Hepatic stellate cell (primary cell): ENCODE data around the gene CPNE8.

Experiments used
- DNase-seq: peaks from one replicate; pipeline ENCODE4 v3.0.0; 2011; ENCODE audit warnings: low spot score

The CPNE8 gene

GRCh38 chr12:38895446-38895845 lies 9.9 kb downstream of the CPNE8 start:
- no peak for DNase-seq

GRCh38 chr12:38892976-38893375 lies 12.4 kb downstream of the CPNE8 start:
- DNase-seq, result no peak

GRCh38 chr12:38892087-38892786 lies 13.2 kb downstream of the CPNE8 start:
- no peak for DNase-seq

- no peak for DNase-seq
These were observed 15.1 kb downstream of the CPNE8 start for GRCh38 chr12:38890102-38890855.

GRCh38 chr12:38889297-38889815 lies 16.0 kb downstream of the CPNE8 start:
- no peak for DNase-seq

GRCh38 chr12:38887770-38888169 lies 17.6 kb downstream of the CPNE8 start:
- no peak for DNase-seq

GRCh38 chr12:38886931-38887330 lies 18.5 kb downstream of the CPNE8 start:
- no peak for DNase-seq

- no peak for DNase-seq
These were observed 19.3 kb downstream of the CPNE8 start for GRCh38 chr12:38886064-38886463.

GRCh38 chr12:38884666-38885065 lies 20.7 kb downstream of the CPNE8 start:
- DNase-seq, result no peak

- no peak for DNase-seq
These were observed 21.7 kb downstream of the CPNE8 start for GRCh38 chr12:38883629-38884134.

- no peak for DNase-seq
These were observed 25.1 kb downstream of the CPNE8 start for GRCh38 chr12:38880288-38880687.

GRCh38 chr12:38878986-38879385 lies 26.4 kb downstream of the CPNE8 start:
- no peak for DNase-seq

GRCh38 chr12:38878333-38878705 lies 27.1 kb downstream of the CPNE8 start:
- no peak for DNase-seq

GRCh38 chr12:38875586-38876228 lies 29.7 kb downstream of the CPNE8 start:
- DNase-seq, result no peak

- no peak for DNase-seq
These were observed 32.8 kb downstream of the CPNE8 start for GRCh38 chr12:38872561-38872960.

GRCh38 chr12:38872156-38872555 lies 33.2 kb downstream of the CPNE8 start:
- no peak for DNase-seq

- no peak for DNase-seq
These were observed 36.4 kb downstream of the CPNE8 start for GRCh38 chr12:38869036-38869435.

- peak; percentile 2 for DNase-seq
These were observed 54.9 kb downstream of the CPNE8 start for GRCh38 chr12:38850461-38850860.

- DNase-seq, result no peak
These were observed 58.1 kb downstream of the CPNE8 start for GRCh38 chr12:38847247-38847646.

- no peak for DNase-seq
These were observed 61.1 kb downstream of the CPNE8 start for GRCh38 chr12:38844267-38844666.

GRCh38 chr12:38838056-38838850 lies 67.1 kb downstream of the CPNE8 start:
- no peak for DNase-seq

- no peak for DNase-seq
These were observed 73.7 kb downstream of the CPNE8 start for GRCh38 chr12:38831715-38832114.
